Mucosa of gallbladder (tissue), 1 donor: ENCODE data around the gene CCDC91. TPM values are rescaled to one million over a fixed set of nuclear protein-coding genes. Genes with fewer than 3 reads are reported as not detected.
"Not testable (repeated sequence)": the region's sequence is repeated elsewhere in the genome, so short reads cannot be mapped to it uniquely, and the experiment has no call there.

Source experiments
- DNase-seq: peaks from one replicate; pipeline ENCODE4 v3.0.0-alpha.2; 2020; ENCODE audit warnings: low spot score
- total RNA-seq: library from RNA; stranded (reverse); gene quantifications from one replicate; pipeline ENCODE4 v1.2.1, GENCODE V29; 2021
- donor health status: DM: no; HTN: no; CAD: no.

CCDC91 gene
- total RNA-seq, 1 donor from 2014 or later, result 27.5 TPM

DNA sequence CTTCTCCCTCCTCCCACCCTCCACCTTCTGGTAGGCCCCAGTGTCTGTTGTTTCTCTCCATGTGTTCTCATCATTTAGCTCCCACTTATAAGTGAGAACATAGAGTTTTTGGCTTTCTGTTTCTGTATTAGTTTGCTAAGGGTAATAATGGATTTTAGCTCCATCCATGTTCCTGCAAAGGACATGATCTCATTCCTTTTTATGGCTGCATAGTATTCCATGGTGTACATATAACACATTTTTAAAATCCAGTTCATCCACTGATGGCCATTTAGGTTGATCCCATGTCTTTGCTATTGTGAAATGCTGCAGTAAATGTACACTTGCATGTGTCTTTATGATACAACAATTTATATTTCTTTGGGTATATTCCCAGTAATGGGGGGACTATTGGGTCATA is 96.1 kb downstream of the CCDC91 start:
- no peak for DNase-seq

DNA sequence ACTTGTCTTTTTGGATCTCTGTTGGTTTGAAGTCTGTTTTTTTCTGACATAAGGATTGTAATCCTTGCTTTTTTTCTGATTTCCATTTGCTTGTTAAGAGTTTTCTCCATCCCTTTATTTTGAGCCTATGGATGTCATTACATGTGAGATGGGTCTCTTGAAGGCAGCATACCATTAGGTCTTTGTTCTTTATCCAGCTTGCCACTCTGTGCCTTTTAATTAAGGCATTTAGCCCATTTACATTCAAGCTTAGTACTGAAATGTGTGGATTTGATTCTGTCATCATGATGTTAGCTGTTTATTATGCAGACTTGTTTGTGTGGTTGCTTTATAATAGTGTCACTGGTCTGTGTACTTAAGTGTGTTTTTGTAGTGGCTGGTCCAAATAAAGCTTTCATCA is 100.0 kb downstream of the CCDC91 start:
- no peak for DNase-seq

- no peak for DNase-seq
These were observed 102.4 kb downstream of the CCDC91 start for GRCh38 chr12:28292699-28293098.

- DNase-seq, result no peak
These were observed 104.0 kb downstream of the CCDC91 start for GRCh38 chr12:28294300-28294699.

- no peak for DNase-seq
These were observed 106.0 kb downstream of the CCDC91 start for GRCh38 chr12:28296287-28296686.

DNA sequence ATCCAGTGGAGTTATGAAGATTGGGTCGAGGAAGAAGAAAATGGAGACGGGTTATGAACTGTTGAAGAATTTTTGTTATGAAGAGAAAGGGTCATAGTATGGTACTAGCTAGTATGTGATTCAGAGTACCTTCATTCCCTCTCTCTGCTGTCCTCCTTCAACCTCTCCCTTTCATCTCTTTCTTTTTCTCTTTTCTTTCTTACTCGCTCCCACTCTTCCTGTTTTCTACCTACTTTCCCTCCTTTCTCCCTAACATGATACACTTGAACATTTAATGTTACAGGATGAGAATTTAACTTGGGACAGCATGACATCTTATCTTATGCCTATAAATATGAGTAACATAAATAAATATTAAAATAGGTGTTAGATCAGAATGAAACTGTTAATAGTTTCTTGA is 112.9 kb downstream of the CCDC91 start:
- DNase-seq, result no peak

GRCh38 chr12:28306535-28306934 is 116.3 kb downstream of the CCDC91 start:
- DNase-seq, result no peak

DNA sequence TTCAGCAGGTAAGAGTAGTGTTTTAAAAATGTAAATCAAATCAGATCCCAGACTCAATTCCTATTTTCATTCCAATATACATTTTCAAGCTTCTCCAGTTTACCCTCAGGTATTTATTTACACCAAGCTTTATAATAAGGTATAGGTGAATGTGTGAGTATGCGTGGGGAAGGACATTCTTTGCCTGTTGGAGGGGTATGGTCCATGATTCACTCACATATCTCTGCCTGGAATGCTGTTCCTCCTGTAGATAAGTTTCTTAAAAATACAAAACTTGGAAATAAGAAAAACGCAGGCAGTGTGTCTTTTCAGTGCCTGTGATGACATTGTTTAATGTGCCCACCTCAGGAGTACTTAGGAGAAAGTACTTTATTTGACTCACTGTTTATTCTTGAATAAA is 118.6 kb downstream of the CCDC91 start:
- DNase-seq, result no peak

DNA sequence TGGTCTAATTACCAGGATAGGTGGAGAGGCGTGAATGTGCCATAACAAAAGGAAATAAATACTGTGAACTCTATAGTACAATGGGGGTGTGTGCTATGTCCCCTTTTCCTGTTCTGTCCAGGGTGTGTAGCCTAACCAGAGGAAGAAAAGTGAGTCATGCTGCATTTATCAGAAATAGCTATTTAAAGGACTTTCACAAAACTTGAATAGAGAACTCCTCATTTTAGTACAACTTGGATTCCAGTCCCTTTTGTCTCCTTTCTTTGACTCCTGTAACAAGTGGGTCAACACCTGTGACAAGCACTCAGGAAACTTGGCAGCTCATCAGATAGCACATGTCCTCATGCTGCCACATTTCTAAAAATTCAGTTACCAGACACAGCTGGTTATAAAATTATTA is 123.4 kb downstream of the CCDC91 start:
- DNase-seq, result no peak

- DNase-seq, result no peak
These were observed 125.8 kb downstream of the CCDC91 start for GRCh38 chr12:28316049-28316448.

- DNase-seq, result no peak
These were observed 128.0 kb downstream of the CCDC91 start for GRCh38 chr12:28318273-28318672.

DNA sequence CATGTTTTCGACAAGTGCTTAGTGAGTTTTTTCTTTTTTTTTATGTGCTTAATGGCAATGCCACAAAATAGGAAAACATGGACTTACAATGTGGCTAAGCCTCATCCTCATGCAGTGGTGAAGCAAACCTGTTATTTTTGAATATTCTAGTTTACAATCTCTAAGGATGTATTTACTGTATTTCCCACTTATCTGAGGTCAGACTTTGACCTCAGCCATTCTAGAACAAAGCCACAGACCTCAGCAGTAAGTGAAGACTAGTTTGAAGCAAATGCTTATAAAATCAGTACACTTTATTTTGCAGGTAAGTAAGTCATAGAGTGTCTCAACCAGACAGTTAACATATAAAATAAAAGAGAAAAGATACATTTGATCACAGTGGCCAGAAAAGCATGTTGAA is 130.1 kb downstream of the CCDC91 start:
- DNase-seq, result no peak

- no peak for DNase-seq
These were observed 137.5 kb downstream of the CCDC91 start for GRCh38 chr12:28327722-28328121.

DNA sequence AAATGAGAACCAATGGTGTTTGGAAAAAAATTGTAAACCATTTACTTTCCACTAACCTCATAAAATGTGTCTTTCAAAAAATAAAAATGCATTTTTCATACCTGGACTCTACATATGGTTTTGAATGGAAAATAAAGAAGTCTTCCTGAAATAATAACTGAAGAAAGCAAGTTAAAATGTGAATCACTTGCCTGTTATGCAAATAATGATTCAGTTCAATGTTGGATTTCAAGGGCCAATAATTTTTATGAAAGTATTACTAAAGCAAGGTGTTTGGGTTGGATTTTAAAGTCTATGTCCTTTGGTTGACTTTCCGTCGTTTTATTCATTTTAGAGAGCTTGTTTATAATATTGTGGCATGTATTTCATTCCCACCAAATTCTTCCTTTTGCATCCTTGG is 138.7 kb downstream of the CCDC91 start:
- no peak for DNase-seq

DNA sequence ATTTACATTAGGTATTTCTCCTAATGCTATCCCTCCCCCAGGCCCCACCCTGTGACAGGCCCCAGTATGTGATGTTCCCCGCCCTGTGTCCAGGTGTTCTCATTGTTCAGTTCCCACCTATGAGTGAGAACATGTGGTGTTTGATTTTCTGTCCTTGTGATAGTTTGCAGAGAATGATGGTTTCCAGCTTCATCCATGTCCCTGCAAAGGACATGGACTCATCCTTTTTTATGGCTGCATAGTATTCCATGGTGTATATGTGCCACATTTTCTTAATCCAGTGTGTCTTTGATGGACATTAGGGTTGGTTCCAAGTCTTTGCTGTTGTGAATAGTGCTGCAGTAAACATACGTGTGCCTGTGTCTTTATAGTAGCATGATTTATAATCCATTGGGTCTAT is 139.5 kb downstream of the CCDC91 start:
- not testable (repeated sequence) for DNase-seq

DNA sequence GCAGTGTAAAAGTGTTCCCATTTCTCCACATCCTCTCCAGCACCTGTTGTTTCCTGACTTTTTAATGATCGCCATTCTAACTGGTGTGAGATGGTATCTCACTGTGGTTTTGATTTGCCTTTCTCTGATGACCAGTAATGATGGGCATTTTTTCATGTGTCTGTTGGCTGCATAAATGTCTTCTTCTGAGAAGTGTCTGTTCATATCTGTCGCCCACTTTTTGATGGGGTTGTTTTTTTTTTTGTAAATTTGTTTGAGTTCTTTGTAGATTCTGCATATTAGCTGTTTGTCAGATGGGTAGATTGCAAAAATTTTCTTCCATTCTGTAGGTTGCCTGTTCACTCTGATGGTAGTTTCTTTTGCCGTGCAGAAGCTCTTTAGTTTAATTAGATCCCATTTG is 140.0 kb downstream of the CCDC91 start:
- not testable (repeated sequence) for DNase-seq

GRCh38 chr12:28331130-28331529 is 140.9 kb downstream of the CCDC91 start:
- DNase-seq, result no peak

GRCh38 chr12:28340261-28341045 is 150.2 kb downstream of the CCDC91 start:
- DNase-seq, result no peak

GRCh38 chr12:28343713-28344112 is 153.5 kb downstream of the CCDC91 start:
- DNase-seq, result no peak

DNA sequence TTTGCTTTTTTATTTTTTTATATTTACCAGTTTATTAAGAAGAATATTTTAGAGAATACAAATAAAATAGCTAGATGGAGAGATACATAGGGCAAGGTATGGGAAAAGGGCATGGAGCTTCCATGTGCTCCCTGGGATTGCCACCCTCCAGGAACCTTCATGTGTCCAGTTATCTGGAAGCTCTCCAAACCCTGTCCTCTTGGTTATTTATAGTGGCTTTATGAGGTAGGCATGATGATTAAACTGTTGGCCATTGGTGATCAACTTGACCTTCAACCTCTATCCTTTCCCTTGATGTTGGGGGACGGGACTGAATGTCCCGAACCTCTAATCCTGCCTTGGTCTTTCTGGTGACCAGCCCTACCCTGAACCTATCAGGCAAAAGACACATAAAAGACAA is 156.3 kb downstream of the CCDC91 start:
- DNase-seq, result no peak

DNA sequence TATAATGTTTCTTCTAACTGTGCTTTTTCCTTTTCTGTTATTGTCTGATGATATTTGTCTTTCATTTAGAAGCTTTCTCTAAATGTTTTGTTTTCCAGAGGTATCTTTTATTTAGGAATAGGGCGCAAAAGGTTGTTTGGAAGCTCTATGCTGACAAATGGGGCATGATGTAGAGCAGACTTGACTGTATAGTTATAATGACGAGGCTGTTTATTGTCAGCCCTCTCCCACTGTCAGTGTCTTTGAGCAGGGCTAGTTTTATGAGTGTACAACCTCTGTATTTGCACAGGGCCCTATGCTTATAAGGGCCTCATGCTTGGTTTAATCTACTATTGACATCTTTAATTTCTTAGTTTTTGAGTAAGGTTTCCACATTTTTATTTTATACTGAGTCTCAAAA is 158.9 kb downstream of the CCDC91 start:
- no peak for DNase-seq

- no peak for DNase-seq
These were observed 160.2 kb downstream of the CCDC91 start for GRCh38 chr12:28350502-28350901.

- no peak for DNase-seq
These were observed 161.2 kb downstream of the CCDC91 start for GRCh38 chr12:28351414-28351813.

GRCh38 chr12:28355161-28355560 is 164.9 kb downstream of the CCDC91 start:
- no peak for DNase-seq
